Measurements from ENCODE around the gene LAP3. TPM values are rescaled to one million over a fixed set of nuclear protein-coding genes. Genes with fewer than 3 reads are reported as not detected.

LAP3 gene
- total and polyA plus RNA-seq, 9 donors: 45.2 to 57.5 (median 47.7) TPM

Other genes starting within 250 kb of the LAP3 start
- gene QDPR, start 65.1 kb upstream of the LAP3 start, total RNA-seq: 16.7 TPM
- gene QDPR, start 65.1 kb upstream of the LAP3 start, polyA plus RNA-seq (ENCODE audit: insufficient read depth in 1 of 8, insufficient read length in 8 of 8, low replicate concordance in 1 of 8): 100 to 1,000 TPM in 2 of 8 donors, 10 to 100 TPM in 6; 56.0 to 116 (median 92.0) TPM
- gene CLRN2, start 62.0 kb upstream of the LAP3 start, total RNA-seq: not detected
- gene CLRN2, start 62.0 kb upstream of the LAP3 start, polyA plus RNA-seq (ENCODE audit: insufficient read depth in 1 of 8, insufficient read length in 8 of 8, low replicate concordance in 1 of 8): not detected
- gene MED28, start 37.4 kb downstream of the LAP3 start, total RNA-seq: 15.5 TPM
- 10 to 100 TPM; 22.8 to 33.1 (median 28.1) TPM for gene MED28, start 37.4 kb downstream of the LAP3 start, polyA plus RNA-seq (ENCODE audit: insufficient read depth in 1 of 8, insufficient read length in 8 of 8, low replicate concordance in 1 of 8)
- gene FAM184B, start 204.4 kb downstream of the LAP3 start, total RNA-seq: 5.1 TPM
- gene FAM184B, start 204.4 kb downstream of the LAP3 start, polyA plus RNA-seq (ENCODE audit: insufficient read depth in 1 of 8, insufficient read length in 8 of 8, low replicate concordance in 1 of 8): 1 to 10 TPM; 1.1 to 6.4 (median 3.6) TPM
- gene DCAF16, start 233.6 kb downstream of the LAP3 start, total RNA-seq: 32.5 TPM
- 10 to 100 TPM; 18.1 to 41.0 (median 25.2) TPM for gene DCAF16, start 233.6 kb downstream of the LAP3 start, polyA plus RNA-seq (ENCODE audit: insufficient read depth in 1 of 8, insufficient read length in 8 of 8, low replicate concordance in 1 of 8)
- gene NCAPG, start 233.8 kb downstream of the LAP3 start, total RNA-seq: 13.6 TPM
- 10 to 100 TPM; 11.4 to 19.7 (median 15.6) TPM for gene NCAPG, start 233.8 kb downstream of the LAP3 start, polyA plus RNA-seq (ENCODE audit: insufficient read depth in 1 of 8, insufficient read length in 8 of 8, low replicate concordance in 1 of 8)